ENCODE measurements around the gene ECE2. TPM values are rescaled to one million over a fixed set of nuclear protein-coding genes. Genes with fewer than 3 reads are reported as not detected.

ECE2 gene
- total RNA-seq, 1 experiment from 2014 or later: not detected

DNA sequence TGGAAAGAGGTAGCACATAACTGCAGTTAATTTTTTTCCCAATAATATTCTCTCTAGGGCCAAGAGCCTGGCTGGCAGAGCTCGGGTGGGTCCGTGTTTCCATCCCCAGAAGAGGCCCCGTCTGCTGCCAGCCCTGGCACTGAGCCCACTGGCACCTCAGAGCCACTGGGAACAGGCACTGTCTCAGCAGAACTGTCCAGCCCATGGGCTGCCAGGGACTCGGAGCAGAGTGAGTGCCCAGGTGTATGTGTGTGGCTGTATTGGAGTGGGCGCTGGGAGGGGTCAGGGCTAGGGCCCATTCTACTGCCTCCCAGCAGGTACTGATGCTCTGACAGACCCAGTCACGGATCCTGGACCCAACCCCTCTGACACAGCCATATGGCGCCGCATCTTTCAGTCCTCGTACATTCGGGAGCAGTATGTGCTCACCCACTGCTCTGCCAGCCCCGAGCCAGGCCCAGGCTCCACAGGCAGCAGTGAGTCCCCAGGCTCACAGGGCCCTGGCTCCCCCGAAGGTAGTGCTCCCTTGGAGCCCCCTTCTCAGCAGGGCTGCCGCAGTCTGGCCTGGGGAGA lies 37.5 kb upstream of the ECE2 start:
- ChIA-PET POLR2A (interaction anchor here (0.6 kb wide), 1 partner anchor 42 kb away, joined by 3 read pairs; no protein-coding TSS in a partner anchor), CTCF (interaction anchor here (0.6 to 0.7 kb wide), 2 partner anchors 18 to 104 kb away, joined by 3 to 6 read pairs; no protein-coding TSS in a partner anchor)
- Histone ChIP-seq H3K9me3 (ENCODE audit: control insufficient read depth, insufficient read depth, low read depth, low read length) (no peaks in the 10 kb centered on the region), H3K27me3 (ENCODE audit: control insufficient read depth, insufficient read depth, low read length) (no peaks in the 10 kb centered on the region), H3K4me1 (ENCODE audit: control insufficient read depth, insufficient read depth, low read length) (peaks cover 6% of the 10 kb centered on the region), H3K36me3 (ENCODE audit: control insufficient read depth, insufficient read depth, low read length) (no peaks in the 10 kb centered on the region), H3K4me3 (ENCODE audit: low read depth in 2 of 2, low read length in 2 of 2) (no peak overlapping the region), H3K27ac (ENCODE audit: low read length) (no peak overlapping the region)
- ATAC-seq (no peak), DNase-seq (ENCODE audit: low read depth, low spot score) (no peak)
- intact Hi-C loops (cut with micrococcal nuclease; ENCODE audit: unreplicated experiment) (no loop called here), in situ Hi-C loops (cut with HindIII; ENCODE audit: low pct_unique_long_range_greater_than_20kb, low sequenced_read_pairs) (no loop called here)
- BruUV-seq (replicated peaks): no TSS peak
- TF ChIP-seq, protein P1, sequence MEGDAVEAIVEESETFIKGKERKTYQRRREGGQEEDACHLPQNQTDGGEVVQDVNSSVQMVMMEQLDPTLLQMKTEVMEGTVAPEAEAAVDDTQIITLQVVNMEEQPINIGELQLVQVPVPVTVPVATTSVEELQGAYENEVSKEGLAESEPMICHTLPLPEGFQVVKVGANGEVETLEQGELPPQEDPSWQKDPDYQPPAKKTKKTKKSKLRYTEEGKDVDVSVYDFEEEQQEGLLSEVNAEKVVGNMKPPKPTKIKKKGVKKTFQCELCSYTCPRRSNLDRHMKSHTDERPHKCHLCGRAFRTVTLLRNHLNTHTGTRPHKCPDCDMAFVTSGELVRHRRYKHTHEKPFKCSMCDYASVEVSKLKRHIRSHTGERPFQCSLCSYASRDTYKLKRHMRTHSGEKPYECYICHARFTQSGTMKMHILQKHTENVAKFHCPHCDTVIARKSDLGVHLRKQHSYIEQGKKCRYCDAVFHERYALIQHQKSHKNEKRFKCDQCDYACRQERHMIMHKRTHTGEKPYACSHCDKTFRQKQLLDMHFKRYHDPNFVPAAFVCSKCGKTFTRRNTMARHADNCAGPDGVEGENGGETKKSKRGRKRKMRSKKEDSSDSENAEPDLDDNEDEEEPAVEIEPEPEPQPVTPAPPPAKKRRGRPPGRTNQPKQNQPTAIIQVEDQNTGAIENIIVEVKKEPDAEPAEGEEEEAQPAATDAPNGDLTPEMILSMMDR (IDR thresholded peaks at IDR 0.05): no peak
- TF ChIP-seq TCF7L2 (IDR thresholded peaks at IDR 0.05; ENCODE audit: low read depth, low read length): no peak
- TF ChIP-seq SIN3A (IDR thresholded peaks at IDR 0.05; ENCODE audit: borderline replicate concordance, insufficient read depth, low read depth, low read length): no peak

DNA sequence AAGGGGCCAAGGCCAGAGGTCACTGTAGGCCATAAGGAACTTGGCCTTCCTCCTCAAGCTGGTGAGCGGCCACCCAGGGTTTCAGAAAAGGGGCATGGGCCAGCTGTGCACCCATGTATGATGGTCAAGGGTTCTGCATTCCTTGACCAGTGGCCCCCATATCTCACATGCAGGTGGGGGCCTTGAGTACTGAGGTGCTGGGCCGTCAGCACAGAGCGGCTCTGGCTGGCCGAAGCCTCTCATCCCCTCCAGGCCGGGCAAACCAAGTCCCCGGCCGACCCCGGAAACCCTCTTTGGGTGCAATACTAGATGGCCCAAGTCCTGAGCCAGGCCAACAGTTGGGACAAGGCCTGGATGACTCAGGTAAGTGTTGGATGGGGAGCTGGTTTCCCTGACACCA lies 36.6 kb upstream of the ECE2 start:
- no peaks in the 10 kb centered on the region for H3K36me3 ChIP-seq (ENCODE audit: control insufficient read depth, insufficient read depth, low read length)
- H3K27ac ChIP-seq (ENCODE audit: low read length): no peak overlapping the region
- ChIA-PET POLR2A (no interaction called here), CTCF (no interaction called here)
- in situ Hi-C loops (cut with HindIII; ENCODE audit: low pct_unique_long_range_greater_than_20kb, low sequenced_read_pairs) (no loop called here), intact Hi-C loops (cut with micrococcal nuclease; ENCODE audit: unreplicated experiment) (no loop called here)
- BruUV-seq (replicated peaks): no TSS peak
- no peak overlapping the region for H3K4me3 ChIP-seq (ENCODE audit: low read depth in 2 of 2, low read length in 2 of 2)
- no peaks in the 10 kb centered on the region for H3K27me3 ChIP-seq (ENCODE audit: control insufficient read depth, insufficient read depth, low read length)
- TF ChIP-seq TCF7L2 (IDR thresholded peaks at IDR 0.05; ENCODE audit: low read depth, low read length) (no peak), POLR2AphosphoS5 (IDR thresholded peaks at IDR 0.05; ENCODE audit: low read depth, low read length) (no peak), SIN3A (IDR thresholded peaks at IDR 0.05; ENCODE audit: borderline replicate concordance, insufficient read depth, low read depth, low read length) (no peak)
- TF ChIP-seq, protein P2, sequence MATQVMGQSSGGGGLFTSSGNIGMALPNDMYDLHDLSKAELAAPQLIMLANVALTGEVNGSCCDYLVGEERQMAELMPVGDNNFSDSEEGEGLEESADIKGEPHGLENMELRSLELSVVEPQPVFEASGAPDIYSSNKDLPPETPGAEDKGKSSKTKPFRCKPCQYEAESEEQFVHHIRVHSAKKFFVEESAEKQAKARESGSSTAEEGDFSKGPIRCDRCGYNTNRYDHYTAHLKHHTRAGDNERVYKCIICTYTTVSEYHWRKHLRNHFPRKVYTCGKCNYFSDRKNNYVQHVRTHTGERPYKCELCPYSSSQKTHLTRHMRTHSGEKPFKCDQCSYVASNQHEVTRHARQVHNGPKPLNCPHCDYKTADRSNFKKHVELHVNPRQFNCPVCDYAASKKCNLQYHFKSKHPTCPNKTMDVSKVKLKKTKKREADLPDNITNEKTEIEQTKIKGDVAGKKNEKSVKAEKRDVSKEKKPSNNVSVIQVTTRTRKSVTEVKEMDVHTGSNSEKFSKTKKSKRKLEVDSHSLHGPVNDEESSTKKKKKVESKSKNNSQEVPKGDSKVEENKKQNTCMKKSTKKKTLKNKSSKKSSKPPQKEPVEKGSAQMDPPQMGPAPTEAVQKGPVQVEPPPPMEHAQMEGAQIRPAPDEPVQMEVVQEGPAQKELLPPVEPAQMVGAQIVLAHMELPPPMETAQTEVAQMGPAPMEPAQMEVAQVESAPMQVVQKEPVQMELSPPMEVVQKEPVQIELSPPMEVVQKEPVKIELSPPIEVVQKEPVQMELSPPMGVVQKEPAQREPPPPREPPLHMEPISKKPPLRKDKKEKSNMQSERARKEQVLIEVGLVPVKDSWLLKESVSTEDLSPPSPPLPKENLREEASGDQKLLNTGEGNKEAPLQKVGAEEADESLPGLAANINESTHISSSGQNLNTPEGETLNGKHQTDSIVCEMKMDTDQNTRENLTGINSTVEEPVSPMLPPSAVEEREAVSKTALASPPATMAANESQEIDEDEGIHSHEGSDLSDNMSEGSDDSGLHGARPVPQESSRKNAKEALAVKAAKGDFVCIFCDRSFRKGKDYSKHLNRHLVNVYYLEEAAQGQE (IDR thresholded peaks at IDR 0.05; ENCODE audit: insufficient read depth in 1 of 2, low read depth in 2 of 2, low read length in 1 of 2): no peak
- TF ChIP-seq, protein P1 (IDR thresholded peaks at IDR 0.05): no peak
- no peak for DNase-seq (ENCODE audit: low read depth, low spot score)
- no peak for ATAC-seq
- H3K9me3 ChIP-seq (ENCODE audit: control insufficient read depth, insufficient read depth, low read depth, low read length): no peaks in the 10 kb centered on the region
- peaks cover 6% of the 10 kb centered on the region for H3K4me1 ChIP-seq (ENCODE audit: control insufficient read depth, insufficient read depth, low read length)
